IgD-negative memory B cell (primary cell): ENCODE measurements around the gene WDR20. TPM values are rescaled to one million over a fixed set of nuclear protein-coding genes. Genes with fewer than 3 reads are reported as not detected.
A peak's percentile ranks its signal among the peaks of the same experiment; 100 is the strongest.

Source experiments
- H3K27ac Mint-ChIP-seq, 3 donors: one replicate each; pipeline ENCODE4 v1.8.0; 2020 to 2022; ENCODE audit warnings: mild to moderate bottlenecking in 3 of 3, mixed read lengths in 3 of 3, moderate library complexity in 1 of 3
- H3K27me3 Mint-ChIP-seq: one replicate; pipeline ENCODE4 v1.8.0; 2021; ENCODE audit warnings: mixed read lengths
- H3K36me3 Mint-ChIP-seq: one replicate; pipeline ENCODE4 v1.8.0; 2020; ENCODE audit warnings: mild to moderate bottlenecking, mixed read lengths
- H3K4me1 Mint-ChIP-seq, 3 donors: one replicate each; pipeline ENCODE4 v1.8.0; 2020 to 2022; ENCODE audit warnings: mixed read lengths in 3 of 3, mild to moderate bottlenecking in 1 of 3
- H3K4me3 Mint-ChIP-seq, 4 donors: one replicate each; pipeline ENCODE4 v1.8.0; 2020 to 2022; ENCODE audit warnings: mild to moderate bottlenecking in 4 of 4, mixed read lengths in 4 of 4, moderate library complexity in 3 of 4
- H3K9me3 Mint-ChIP-seq, 3 donors: one replicate each; pipeline ENCODE4 v1.8.0; 2020 to 2021; ENCODE audit warnings: mixed read lengths in 3 of 3, mild to moderate bottlenecking in 1 of 3
- polyA plus RNA-seq: library from polyadenylated mRNA; unstranded; fragments of 300-500 nt; fragmentation: Illumina TruSeq; gene quantifications from one replicate; pipeline ENCODE4 v1.2.3, GENCODE V29; 2021

WDR20 gene
- polyA plus RNA-seq, 1 donor from 2014 or later, result 14.9 TPM

GRCh38 chr14:102187568-102188001 is 47.9 kb downstream of the WDR20 start:
- no peaks in the 10 kb centered on the region for H3K27me3 Mint-ChIP-seq
- H3K4me1 Mint-ChIP-seq, result peaks cover 14 to 25% (median 24%) of the 10 kb centered on the region in 3 donors
- peak overlapping the region in 1 of 3 donors; percentile 81 for H3K27ac Mint-ChIP-seq
- H3K36me3 Mint-ChIP-seq, result no peaks in the 10 kb centered on the region
- no peak overlapping the region for H3K4me3 Mint-ChIP-seq
- no peaks in the 10 kb centered on the region for H3K9me3 Mint-ChIP-seq

GRCh38 chr14:102188187-102188586 is 48.5 kb downstream of the WDR20 start:
- H3K27ac Mint-ChIP-seq, result no peak overlapping the region
- no peaks in the 10 kb centered on the region for H3K27me3 Mint-ChIP-seq
- H3K4me3 Mint-ChIP-seq, result no peak overlapping the region
- H3K9me3 Mint-ChIP-seq, result no peaks in the 10 kb centered on the region
- peaks cover 15 to 27% (median 24%) of the 10 kb centered on the region in 3 donors for H3K4me1 Mint-ChIP-seq
- no peaks in the 10 kb centered on the region for H3K36me3 Mint-ChIP-seq

GRCh38 chr14:102189874-102190273 is 50.2 kb downstream of the WDR20 start:
- no peaks in the 10 kb centered on the region for H3K27me3 Mint-ChIP-seq
- no peaks in the 10 kb centered on the region for H3K9me3 Mint-ChIP-seq
- H3K27ac Mint-ChIP-seq, result no peak overlapping the region
- peaks cover 28 to 36% (median 32%) of the 10 kb centered on the region in 3 donors for H3K4me1 Mint-ChIP-seq
- no peaks in the 10 kb centered on the region for H3K36me3 Mint-ChIP-seq
- H3K4me3 Mint-ChIP-seq, result peak overlapping the region in 1 of 4 donors; percentile 12

GRCh38 chr14:102192840-102193502 is 53.3 kb downstream of the WDR20 start:
- Mint-ChIP-seq H3K9me3 (no peaks in the 10 kb centered on the region), H3K27ac (peak overlapping the region in 1 of 3 donors; percentile 63), H3K36me3 (peaks cover 5% of the 10 kb centered on the region), H3K4me3 (no peak overlapping the region), H3K27me3 (no peaks in the 10 kb centered on the region), H3K4me1 (peaks cover 27 to 30% (median 29%) of the 10 kb centered on the region in 3 donors)

GRCh38 chr14:102194856-102195255 is 55.2 kb downstream of the WDR20 start:
- Mint-ChIP-seq H3K27ac (peak overlapping the region in 2 of 3 donors; percentile 60 to 63), H3K9me3 (no peaks in the 10 kb centered on the region), H3K27me3 (no peaks in the 10 kb centered on the region), H3K4me1 (peaks cover 27 to 33% (median 30%) of the 10 kb centered on the region in 3 donors), H3K36me3 (peaks cover 12% of the 10 kb centered on the region), H3K4me3 (no peak overlapping the region)

- peaks cover 27 to 32% (median 29%) of the 10 kb centered on the region in 3 donors for H3K4me1 Mint-ChIP-seq
- no peaks in the 10 kb centered on the region for H3K27me3 Mint-ChIP-seq
- H3K36me3 Mint-ChIP-seq, result peaks cover 12% of the 10 kb centered on the region
- H3K4me3 Mint-ChIP-seq, result no peak overlapping the region
- no peaks in the 10 kb centered on the region for H3K9me3 Mint-ChIP-seq
- peak overlapping the region in 1 of 3 donors; percentile 63 for H3K27ac Mint-ChIP-seq
These were observed 55.7 kb downstream of the WDR20 start for GRCh38 chr14:102195446-102195845.

GRCh38 chr14:102196039-102196901 is 56.6 kb downstream of the WDR20 start:
- Mint-ChIP-seq H3K27me3 (no peaks in the 10 kb centered on the region), H3K27ac (peak overlapping the region in 1 of 3 donors; percentile 46), H3K4me1 (peaks cover 26 to 36% (median 27%) of the 10 kb centered on the region in 3 donors), H3K36me3 (peaks cover 12% of the 10 kb centered on the region), H3K4me3 (no peak overlapping the region), H3K9me3 (no peaks in the 10 kb centered on the region)

- Mint-ChIP-seq H3K27me3 (no peaks in the 10 kb centered on the region), H3K36me3 (peaks cover 14% of the 10 kb centered on the region), H3K4me1 (peaks cover 26 to 34% (median 28%) of the 10 kb centered on the region in 3 donors), H3K9me3 (no peaks in the 10 kb centered on the region), H3K4me3 (no peak overlapping the region), H3K27ac (peak overlapping the region in 1 of 3 donors; percentile 46)
These were observed 57.2 kb downstream of the WDR20 start for GRCh38 chr14:102196902-102197230.

GRCh38 chr14:102197317-102197853 is 57.7 kb downstream of the WDR20 start:
- Mint-ChIP-seq H3K27ac (peak overlapping the region in 1 of 3 donors; percentile 3), H3K4me3 (no peak overlapping the region), H3K9me3 (no peaks in the 10 kb centered on the region), H3K27me3 (no peaks in the 10 kb centered on the region), H3K36me3 (peaks cover 14% of the 10 kb centered on the region), H3K4me1 (peaks cover 25 to 33% (median 29%) of the 10 kb centered on the region in 3 donors)

- no peaks in the 10 kb centered on the region for H3K27me3 Mint-ChIP-seq
- H3K9me3 Mint-ChIP-seq, result no peaks in the 10 kb centered on the region
- peaks cover 5 to 15% (median 13%) of the 10 kb centered on the region in 3 donors for H3K4me1 Mint-ChIP-seq
- no peak overlapping the region for H3K4me3 Mint-ChIP-seq
- peak overlapping the region in 1 of 3 donors; percentile 86 for H3K27ac Mint-ChIP-seq
- H3K36me3 Mint-ChIP-seq, result peaks cover 16% of the 10 kb centered on the region
These were observed 61.1 kb downstream of the WDR20 start for GRCh38 chr14:102200690-102201352.

- H3K9me3 Mint-ChIP-seq, result no peaks in the 10 kb centered on the region
- H3K27me3 Mint-ChIP-seq, result no peaks in the 10 kb centered on the region
- peaks cover 12% of the 10 kb centered on the region for H3K36me3 Mint-ChIP-seq
- no peak overlapping the region for H3K4me3 Mint-ChIP-seq
- peaks cover 5 to 14% (median 13%) of the 10 kb centered on the region in 3 donors for H3K4me1 Mint-ChIP-seq
- H3K27ac Mint-ChIP-seq, result peak overlapping the region in 1 of 3 donors; percentile 86
These were observed 61.6 kb downstream of the WDR20 start for GRCh38 chr14:102201353-102201738.

GRCh38 chr14:102201776-102202175 is 62.1 kb downstream of the WDR20 start:
- H3K9me3 Mint-ChIP-seq, result no peaks in the 10 kb centered on the region
- H3K36me3 Mint-ChIP-seq, result peaks cover 12% of the 10 kb centered on the region
- H3K4me3 Mint-ChIP-seq, result no peak overlapping the region
- peak overlapping the region in 1 of 3 donors; percentile 86 for H3K27ac Mint-ChIP-seq
- no peaks in the 10 kb centered on the region for H3K27me3 Mint-ChIP-seq
- H3K4me1 Mint-ChIP-seq, result peaks cover 5 to 14% (median 13%) of the 10 kb centered on the region in 3 donors

- no peak overlapping the region for H3K27ac Mint-ChIP-seq
- peaks cover 15% of the 10 kb centered on the region for H3K36me3 Mint-ChIP-seq
- H3K27me3 Mint-ChIP-seq, result no peaks in the 10 kb centered on the region
- H3K4me3 Mint-ChIP-seq, result no peak overlapping the region
- H3K9me3 Mint-ChIP-seq, result no peaks in the 10 kb centered on the region
- H3K4me1 Mint-ChIP-seq, result peaks cover 5 to 14% (median 13%) of the 10 kb centered on the region in 3 donors
These were observed 63.2 kb downstream of the WDR20 start for GRCh38 chr14:102202944-102203343.

- H3K9me3 Mint-ChIP-seq, result no peaks in the 10 kb centered on the region
- peaks cover 5 to 14% (median 13%) of the 10 kb centered on the region in 3 donors for H3K4me1 Mint-ChIP-seq
- no peak overlapping the region for H3K4me3 Mint-ChIP-seq
- H3K27ac Mint-ChIP-seq, result no peak overlapping the region
- no peaks in the 10 kb centered on the region for H3K27me3 Mint-ChIP-seq
- H3K36me3 Mint-ChIP-seq, result peaks cover 15% of the 10 kb centered on the region
These were observed 63.7 kb downstream of the WDR20 start for GRCh38 chr14:102203382-102203781.

GRCh38 chr14:102205560-102205959 is 65.9 kb downstream of the WDR20 start:
- no peak overlapping the region for H3K27ac Mint-ChIP-seq
- peaks cover 10% of the 10 kb centered on the region for H3K36me3 Mint-ChIP-seq
- no peaks in the 10 kb centered on the region for H3K9me3 Mint-ChIP-seq
- no peaks in the 10 kb centered on the region for H3K27me3 Mint-ChIP-seq
- H3K4me1 Mint-ChIP-seq, result peaks cover 5 to 8% (median 8%) of the 10 kb centered on the region in 3 donors
- no peak overlapping the region for H3K4me3 Mint-ChIP-seq
